ENCODE data around the gene KRTAP5-6. TPM values are rescaled to one million over a fixed set of nuclear protein-coding genes. Genes with fewer than 3 reads are reported as not detected.

The KRTAP5-6 gene
- polyA plus RNA-seq, 1 donor (not counting 4 experiments of a cell fraction or from before 2014, with no cell fraction given), result not detected

DNA sequence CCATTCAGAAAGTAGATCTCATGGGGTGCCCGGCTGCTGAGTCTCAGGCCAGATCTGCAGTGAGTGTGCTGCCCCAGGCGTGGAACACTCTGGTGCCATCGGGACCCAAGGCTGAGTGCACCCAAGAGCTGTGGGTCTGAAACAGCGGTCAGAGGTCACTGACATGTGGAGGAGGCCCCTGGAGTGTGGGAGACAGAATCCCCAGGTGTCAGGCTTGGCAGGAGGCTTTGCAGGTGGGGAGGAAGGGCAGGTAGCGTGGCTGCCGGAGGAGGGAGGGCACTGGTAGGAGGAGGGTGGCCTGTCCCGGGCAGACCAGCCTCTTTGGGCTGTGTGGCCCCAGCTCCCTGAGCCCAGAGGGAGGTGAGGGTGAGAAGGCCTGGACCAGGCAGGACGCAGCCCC, 31.7 kb upstream of the KRTAP5-6 start:
- Histone ChIP-seq H3K4me2 (ENCODE audit: control insufficient read depth, extremely low read depth, insufficient read depth, low read depth, low read length) (no peak overlapping the region), H3K9me1 (ENCODE audit: control insufficient read depth, extremely low read depth, insufficient read depth, low read length) (no peaks in the 10 kb centered on the region), H2AFZ (ENCODE audit: control insufficient read depth, low read length) (no peak overlapping the region), H3K27me3 (ENCODE audit: control insufficient read depth, extremely low read depth, insufficient read depth, low read length) (peaks cover 24% of the 10 kb centered on the region), H3K4me3 (ENCODE audit: control insufficient read depth in 2 of 3, extremely low read depth in 1 of 3, insufficient read depth in 2 of 3, low read depth in 1 of 3, low read length in 3 of 3) (no peak overlapping the region), H3K4me1 (ENCODE audit: control insufficient read depth, extremely low read depth, insufficient read depth, low read length) (no peaks in the 10 kb centered on the region), H3K9ac (ENCODE audit: control insufficient read depth, extremely low read depth, insufficient read depth, low read length) (no peak overlapping the region), H4K20me1 (ENCODE audit: control insufficient read depth, extremely low read depth, insufficient read depth, low read length) (no peaks in the 10 kb centered on the region), H3K79me2 (ENCODE audit: control insufficient read depth, insufficient read depth, low read length) (no peaks in the 10 kb centered on the region), H3K9me3 (ENCODE audit: control insufficient read depth, low read depth, low read length) (no peaks in the 10 kb centered on the region), H3K36me3 (ENCODE audit: control insufficient read depth in 2 of 2, extremely low read depth in 1 of 2, insufficient read depth in 2 of 2, low read length in 2 of 2) (no peaks in the 10 kb centered on the region), H3K27ac (ENCODE audit: control insufficient read depth, insufficient read depth, low read length) (no peak overlapping the region)
- DNase-seq (ENCODE audit: low read depth, low spot score), result no peak
- no peak for FAIRE-seq
- no peak for TF ChIP-seq EZH2 (IDR thresholded peaks at IDR 0.05; ENCODE audit: low read length)
- TF ChIP-seq, protein P1, sequence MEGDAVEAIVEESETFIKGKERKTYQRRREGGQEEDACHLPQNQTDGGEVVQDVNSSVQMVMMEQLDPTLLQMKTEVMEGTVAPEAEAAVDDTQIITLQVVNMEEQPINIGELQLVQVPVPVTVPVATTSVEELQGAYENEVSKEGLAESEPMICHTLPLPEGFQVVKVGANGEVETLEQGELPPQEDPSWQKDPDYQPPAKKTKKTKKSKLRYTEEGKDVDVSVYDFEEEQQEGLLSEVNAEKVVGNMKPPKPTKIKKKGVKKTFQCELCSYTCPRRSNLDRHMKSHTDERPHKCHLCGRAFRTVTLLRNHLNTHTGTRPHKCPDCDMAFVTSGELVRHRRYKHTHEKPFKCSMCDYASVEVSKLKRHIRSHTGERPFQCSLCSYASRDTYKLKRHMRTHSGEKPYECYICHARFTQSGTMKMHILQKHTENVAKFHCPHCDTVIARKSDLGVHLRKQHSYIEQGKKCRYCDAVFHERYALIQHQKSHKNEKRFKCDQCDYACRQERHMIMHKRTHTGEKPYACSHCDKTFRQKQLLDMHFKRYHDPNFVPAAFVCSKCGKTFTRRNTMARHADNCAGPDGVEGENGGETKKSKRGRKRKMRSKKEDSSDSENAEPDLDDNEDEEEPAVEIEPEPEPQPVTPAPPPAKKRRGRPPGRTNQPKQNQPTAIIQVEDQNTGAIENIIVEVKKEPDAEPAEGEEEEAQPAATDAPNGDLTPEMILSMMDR (optimal IDR thresholded peaks at IDR 0.05 in 1 of 3, IDR thresholded peaks at IDR 0.05 in 1 of 3, conservative IDR thresholded peaks at IDR 0.05 in 1 of 3; ENCODE audit: extremely low read depth in 1 of 3, insufficient read depth in 2 of 3, low read length in 3 of 3), result no peak
- dilution Hi-C loops (cut with MboI; ENCODE audit: extremely low pct_ligation_motif_present, low sequenced_read_pairs), result no loop called here

DNA sequence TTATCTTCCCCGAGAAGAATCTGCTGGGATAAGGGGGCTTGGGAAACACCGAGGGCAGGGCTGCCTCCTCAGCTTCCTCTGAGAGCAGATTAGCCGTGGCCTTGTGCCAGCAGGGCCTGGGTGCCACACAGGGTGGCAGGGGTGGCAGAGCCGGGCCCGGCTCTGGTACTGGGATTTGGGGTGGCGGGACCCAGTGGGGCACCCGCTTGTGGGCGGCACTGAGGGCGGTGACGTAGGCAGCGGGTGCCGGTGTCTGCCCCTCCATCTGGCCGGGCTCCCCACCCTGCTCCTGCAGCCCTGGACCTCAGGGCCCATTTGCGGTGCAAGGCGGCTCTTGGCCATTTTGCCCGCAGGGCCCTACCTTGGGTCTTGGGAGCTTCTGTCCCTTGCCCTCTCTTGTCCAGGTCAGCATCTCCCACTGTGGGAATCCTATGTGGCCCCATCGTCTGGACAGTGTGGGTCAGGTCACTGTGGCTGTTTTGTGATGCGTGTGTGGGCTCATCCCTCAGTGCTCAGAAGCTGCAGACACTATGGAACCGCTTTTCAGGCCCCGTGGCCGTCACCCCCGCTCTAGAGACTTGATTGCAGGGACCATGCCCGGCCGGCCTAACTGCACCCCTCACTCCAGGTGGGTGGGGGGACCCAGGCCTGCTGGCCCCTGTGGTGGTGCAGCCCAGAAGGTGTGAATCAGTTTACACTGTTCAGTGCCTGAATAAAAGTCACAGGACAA, 29.7 kb upstream of the KRTAP5-6 start:
- Histone ChIP-seq H3K9me3 (ENCODE audit: control insufficient read depth, low read depth, low read length) (no peaks in the 10 kb centered on the region), H3K79me2 (ENCODE audit: control insufficient read depth, insufficient read depth, low read length) (no peaks in the 10 kb centered on the region), H3K4me3 (ENCODE audit: control insufficient read depth in 2 of 3, extremely low read depth in 1 of 3, insufficient read depth in 2 of 3, low read depth in 1 of 3, low read length in 3 of 3) (no peak overlapping the region), H3K9me1 (ENCODE audit: control insufficient read depth, extremely low read depth, insufficient read depth, low read length) (no peaks in the 10 kb centered on the region), H3K9ac (ENCODE audit: control insufficient read depth, extremely low read depth, insufficient read depth, low read length) (no peak overlapping the region), H2AFZ (ENCODE audit: control insufficient read depth, low read length) (no peak overlapping the region), H3K27me3 (ENCODE audit: control insufficient read depth, extremely low read depth, insufficient read depth, low read length) (peaks cover 27% of the 10 kb centered on the region), H3K36me3 (ENCODE audit: control insufficient read depth in 2 of 2, extremely low read depth in 1 of 2, insufficient read depth in 2 of 2, low read length in 2 of 2) (no peaks in the 10 kb centered on the region), H3K4me1 (ENCODE audit: control insufficient read depth, extremely low read depth, insufficient read depth, low read length) (no peaks in the 10 kb centered on the region), H3K4me2 (ENCODE audit: control insufficient read depth, extremely low read depth, insufficient read depth, low read depth, low read length) (no peak overlapping the region), H4K20me1 (ENCODE audit: control insufficient read depth, extremely low read depth, insufficient read depth, low read length) (no peaks in the 10 kb centered on the region), H3K27ac (ENCODE audit: control insufficient read depth, insufficient read depth, low read length) (no peak overlapping the region)
- dilution Hi-C loops (cut with MboI; ENCODE audit: extremely low pct_ligation_motif_present, low sequenced_read_pairs), result no loop called here
- no peak for DNase-seq (ENCODE audit: low read depth, low spot score)
- TF ChIP-seq EZH2 (IDR thresholded peaks at IDR 0.05; ENCODE audit: low read length), result no peak
- TF ChIP-seq, protein P1 (optimal IDR thresholded peaks at IDR 0.05 in 1 of 3, IDR thresholded peaks at IDR 0.05 in 1 of 3, conservative IDR thresholded peaks at IDR 0.05 in 1 of 3; ENCODE audit: extremely low read depth in 1 of 3, insufficient read depth in 2 of 3, low read length in 3 of 3), result no peak
- no peak for FAIRE-seq
